ENCODE data around the gene NYAP2.

GRCh38 chr2:225429717-225430116 lies 30.2 kb downstream of the NYAP2 start:
- TF ChIP-seq SP1 (IDR thresholded peaks at IDR 0.05; ENCODE audit: low read depth) (no peak), POLR2A (IDR thresholded peaks at IDR 0.05; ENCODE audit: borderline replicate concordance, extremely low read depth, insufficient read depth, insufficient read length) (no peak), TCF7L2 (IDR thresholded peaks at IDR 0.05; ENCODE audit: borderline replicate concordance, extremely low read depth, insufficient read depth, insufficient read length) (no peak), POLR2AphosphoS5 (IDR thresholded peaks at IDR 0.05; ENCODE audit: low read depth, low read length) (no peak), EZH2 (IDR thresholded peaks at IDR 0.05) (no peak), EZH2phosphoT487 (IDR thresholded peaks at IDR 0.05; ENCODE audit: borderline replicate concordance) (no peak)
- TF ChIP-seq, protein P1, sequence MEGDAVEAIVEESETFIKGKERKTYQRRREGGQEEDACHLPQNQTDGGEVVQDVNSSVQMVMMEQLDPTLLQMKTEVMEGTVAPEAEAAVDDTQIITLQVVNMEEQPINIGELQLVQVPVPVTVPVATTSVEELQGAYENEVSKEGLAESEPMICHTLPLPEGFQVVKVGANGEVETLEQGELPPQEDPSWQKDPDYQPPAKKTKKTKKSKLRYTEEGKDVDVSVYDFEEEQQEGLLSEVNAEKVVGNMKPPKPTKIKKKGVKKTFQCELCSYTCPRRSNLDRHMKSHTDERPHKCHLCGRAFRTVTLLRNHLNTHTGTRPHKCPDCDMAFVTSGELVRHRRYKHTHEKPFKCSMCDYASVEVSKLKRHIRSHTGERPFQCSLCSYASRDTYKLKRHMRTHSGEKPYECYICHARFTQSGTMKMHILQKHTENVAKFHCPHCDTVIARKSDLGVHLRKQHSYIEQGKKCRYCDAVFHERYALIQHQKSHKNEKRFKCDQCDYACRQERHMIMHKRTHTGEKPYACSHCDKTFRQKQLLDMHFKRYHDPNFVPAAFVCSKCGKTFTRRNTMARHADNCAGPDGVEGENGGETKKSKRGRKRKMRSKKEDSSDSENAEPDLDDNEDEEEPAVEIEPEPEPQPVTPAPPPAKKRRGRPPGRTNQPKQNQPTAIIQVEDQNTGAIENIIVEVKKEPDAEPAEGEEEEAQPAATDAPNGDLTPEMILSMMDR (IDR thresholded peaks at IDR 0.05 in 2 of 3, conservative IDR thresholded peaks at IDR 0.05 in 1 of 3; ENCODE audit: borderline replicate concordance in 1 of 3, insufficient read depth in 1 of 3, low read depth in 2 of 3, low read length in 2 of 3): no peak

Measured in HCT116 (cell line).